HepG2 (cell line): ENCODE results near the gene VIPR1. TPM values are rescaled to one million over a fixed set of nuclear protein-coding genes. Genes with fewer than 3 reads are reported as not detected.

Source experiments
- ATAC-seq: fragments of 200-7000 bp; cut with Tn5 transposase; 3 replicates; pipeline ENCODE4 v1.9.1; 2020; ENCODE audit warnings: mild to moderate bottlenecking, moderate library complexity
- BruUV-seq: library from RNA; stranded (reverse); fragments of 400-500 nt; replicated peaks from 2 replicates; lab custom pipeline; 2021; lab: Mats Ljungman, UMichigan
- CTCF ChIA-PET: fragments of 300-600 bp; formaldehyde crosslinking; extraction: SDS; loops from one replicate; lab custom pipeline; 2021; ENCODE audit warnings: low total read pairs, inconsistent platforms, low intra/inter-chr PET ratio; lab: Yijun Ruan, JAX
- POLR2A ChIA-PET: fragments of 350-600 bp; sonication (Branson Sonifier 250); formaldehyde crosslinking; loops from one replicate; lab custom pipeline; 2020; ENCODE audit warnings: antibody characterized with exemption, inconsistent platforms; lab: Yijun Ruan, JAX
- DNase-seq: peaks from one replicate; pipeline ENCODE4 v3.0.0-alpha.2; 2015; ENCODE audit warnings: low spot score
- FAIRE-seq: peaks from 3 replicates; lab custom pipeline; 2011; peaks lifted over from hg19 to GRCh38; lab: Jason Lieb, UNC
- H2AFZ ChIP-seq: one replicate; pipeline ENCODE4 v1.6.1; 2011; ENCODE audit warnings: low read length, inconsistent platforms
- H3K27ac ChIP-seq: fragments of 300-600 bp; 3 replicates; pipeline ENCODE4 v1.8.0; 2011; ENCODE audit warnings: mixed run types, mild to moderate bottlenecking, mixed read lengths, low read length, inconsistent platforms; ENCODE audit not compliant: insufficient read depth; ENCODE audit errors: extremely low read length
- H3K27me3 ChIP-seq, 2 experiments: fragments of 200-600 bp in 1 of 2; 2 replicates in 1 of 2; 3 replicates in 1 of 2; pipeline versions ENCODE4 v1.6.0 to v1.8.0; 2011; ENCODE audit warnings: low read length in 2 of 2, mild to moderate bottlenecking in 2 of 2, moderate library complexity in 2 of 2, inconsistent platforms in 1 of 2; ENCODE audit not compliant: insufficient read depth in 2 of 2, control insufficient read depth in 1 of 2
- H3K36me3 ChIP-seq, 2 experiments: fragments of 200-600 bp in 1 of 2; replicated peaks in 1 of 2; 2 replicates in 1 of 2; 3 replicates in 1 of 2; pipeline versions ENCODE4 v1.5.1 to v1.8.0; 2011; ENCODE audit warnings: low read length in 2 of 2, inconsistent platforms in 1 of 2; ENCODE audit not compliant: insufficient read depth in 2 of 2, control insufficient read depth in 1 of 2
- H3K4me1 ChIP-seq: 2 replicates; pipeline ENCODE4 v1.5.1; 2012; ENCODE audit warnings: low read length, inconsistent platforms; ENCODE audit not compliant: insufficient read depth
- H3K4me2 ChIP-seq: 2 replicates; pipeline ENCODE4 v1.6.0; 2011; ENCODE audit warnings: low read depth, low read length, inconsistent platforms
- H3K4me3 ChIP-seq, 3 experiments: fragments of 200-600 bp in 1 of 3; sonication (generic), shearing (Covaris generic) in 1 of 3; replicated peaks in 1 of 3; 2 replicates each; pipeline ENCODE4 v1.5.1; 2011 to 2016; ENCODE audit warnings: low read length in 3 of 3, inconsistent platforms in 2 of 3, low read depth in 2 of 3, mild to moderate bottlenecking in 2 of 3, control low read depth in 1 of 3, mixed read lengths in 1 of 3; ENCODE audit not compliant: insufficient read depth in 1 of 3
- H3K79me2 ChIP-seq: one replicate; pipeline ENCODE4 v1.6.1; 2011; ENCODE audit warnings: low read length, inconsistent platforms; ENCODE audit not compliant: insufficient read depth
- H3K9ac ChIP-seq: 2 replicates; pipeline ENCODE4 v1.6.0; 2011; ENCODE audit warnings: mild to moderate bottlenecking, low read depth, low read length, inconsistent platforms; ENCODE audit not compliant: insufficient read depth
- H3K9me3 ChIP-seq: 2 replicates; pipeline ENCODE4 v1.5.1; 2012; ENCODE audit warnings: mild to moderate bottlenecking, low read length
- H4K20me1 ChIP-seq: 2 replicates; pipeline ENCODE4 v1.6.0; 2011; ENCODE audit warnings: inconsistent platforms, mild to moderate bottlenecking, low read length, moderate library complexity; ENCODE audit not compliant: insufficient read depth
- BCL3 ChIP-seq: sonication (generic); formaldehyde crosslinking; IDR thresholded peaks from 2 replicates; pipeline ENCODE4 v1.5.1; 2020; ENCODE audit warnings: mild to moderate bottlenecking, missing genetic modification reagents, moderate library complexity
- CTCF ChIP-seq: sonication (generic); formaldehyde crosslinking; IDR thresholded peaks from 2 replicates; pipeline ENCODE4 v1.5.0; 2020; ENCODE audit warnings: mild to moderate bottlenecking, missing genetic modification reagents, moderate library complexity
- HDAC1 ChIP-seq: sonication (generic); formaldehyde crosslinking; IDR thresholded peaks from 2 replicates; pipeline ENCODE4 v1.5.1; 2020; ENCODE audit warnings: mild to moderate bottlenecking, missing genetic modification reagents
- MNT ChIP-seq: fragments of 450-650 bp; IDR thresholded peaks from 2 replicates; pipeline ENCODE4 v1.6.1; 2016
- NFKBIZ ChIP-seq: IDR thresholded peaks from 2 replicates; pipeline ENCODE4 v1.6.1; 2018; ENCODE audit warnings: missing genetic modification reagents, missing compliant biosample characterization
- NR2C2 ChIP-seq: sonication (generic); formaldehyde crosslinking; IDR thresholded peaks from 2 replicates; pipeline ENCODE4 v1.4.0; 2020; ENCODE audit warnings: missing genetic modification reagents, mild to moderate bottlenecking, moderate library complexity, borderline replicate concordance
- ZNF747 ChIP-seq: sonication (generic); formaldehyde crosslinking; IDR thresholded peaks from 2 replicates; pipeline ENCODE4 v1.8.1; 2023; ENCODE audit warnings: missing genetic modification reagents, mild to moderate bottlenecking, borderline replicate concordance
- ZNF891 ChIP-seq: sonication (generic); formaldehyde crosslinking; IDR thresholded peaks from 2 replicates; pipeline ENCODE4 v1.5.0; 2020; ENCODE audit warnings: mild to moderate bottlenecking, missing genetic modification reagents
- whole genome bisulfite sequencing: methylation state at CpG from one replicate; pipeline ENCODE4 v1.1.6; 2017; ENCODE audit warnings: low lambda C conversion rate; 5-methylcytosine and 5-hydroxymethylcytosine counted together
- in situ Hi-C: cut with HindIII; loops from 2 replicates; pipeline ENCODE4 v1.10.0; 2017; ENCODE audit warnings: low pct_unique_long_range_greater_than_20kb; ENCODE audit not compliant: extremely low pct_ligation_motif_present
- intact Hi-C: fragments of 100-400 bp; cut with micrococcal nuclease; formaldehyde crosslinking; loops from one replicate; pipeline ENCODE4 v1.10.0; 2022; ENCODE audit not compliant: unreplicated experiment
- polyA plus RNA-seq, 8 experiments: library from polyadenylated mRNA; depleted of rRNA in 3 of 8; stranded (reverse) in 7 of 8; unstranded in 1 of 8; fragments of >200 nt; fragmentation: Illumina TruSeq in 4 of 8; extraction: Trizol in 4 of 8; gene quantifications; 2 replicates each; pipeline versions ENCODE4 v1.2.1 to v1.2.3, GENCODE V29; 2011 to 2016; ENCODE audit warnings: low read depth in 4 of 8, missing spikeins in 1 of 8, mixed read lengths in 1 of 8; ENCODE audit not compliant: insufficient read depth in 1 of 8
- total RNA-seq, 5 experiments: library from RNA; depleted of rRNA; stranded (reverse); fragments of >200 nt; fragmentation: Illumina TruSeq; extraction: Trizol; gene quantifications; 2 replicates each; pipeline ENCODE4 v1.2.3, GENCODE V29; 2016; ENCODE audit warnings: low read depth in 1 of 5
- TF ChIP-seq, protein P1 (sequence below): sonication (generic); formaldehyde crosslinking; IDR thresholded peaks from 2 replicates; pipeline ENCODE4 v1.4.0; 2020; ENCODE audit warnings: missing genetic modification reagents

Gene VIPR1
- total and polyA plus RNA-seq, 2 of the 13 experiments (the other 11 are each of a cell fraction or from before 2014, with no cell fraction given): 0.04 to 0.11 TPM

- no peaks in the 10 kb centered on the region for H3K4me1 ChIP-seq
- CTCF ChIA-PET: no interaction called here
- no peaks in the 10 kb centered on the region for H3K27me3 ChIP-seq
- no peaks in the 10 kb centered on the region for H4K20me1 ChIP-seq
- no peak overlapping the region for H3K4me2 ChIP-seq
- no peaks in the 10 kb centered on the region for H3K9me3 ChIP-seq
- no peak overlapping the region for H3K9ac ChIP-seq
- H3K79me2 ChIP-seq: no peaks in the 10 kb centered on the region
- POLR2A ChIA-PET: no interaction called here
- BruUV-seq: no TSS peak
- H3K27ac ChIP-seq: no peak overlapping the region
- no peak for TF ChIP-seq BCL3 (CRISPR knock-in tag)
- TF ChIP-seq CTCF: peak; percentile 11; the same call in 1 of the 2 replicates
- TF ChIP-seq MNT: peak; percentile 96
- no peak for TF ChIP-seq NFKBIZ (CRISPR knock-in tag)
- TF ChIP-seq NR2C2 (CRISPR knock-in tag): no peak
- TF ChIP-seq HDAC1 (CRISPR knock-in tag): no peak
- TF ChIP-seq ZNF747 (CRISPR knock-in tag): no peak
- no peak for TF ChIP-seq ZNF891 (CRISPR knock-in tag)
- TF ChIP-seq, protein P1, sequence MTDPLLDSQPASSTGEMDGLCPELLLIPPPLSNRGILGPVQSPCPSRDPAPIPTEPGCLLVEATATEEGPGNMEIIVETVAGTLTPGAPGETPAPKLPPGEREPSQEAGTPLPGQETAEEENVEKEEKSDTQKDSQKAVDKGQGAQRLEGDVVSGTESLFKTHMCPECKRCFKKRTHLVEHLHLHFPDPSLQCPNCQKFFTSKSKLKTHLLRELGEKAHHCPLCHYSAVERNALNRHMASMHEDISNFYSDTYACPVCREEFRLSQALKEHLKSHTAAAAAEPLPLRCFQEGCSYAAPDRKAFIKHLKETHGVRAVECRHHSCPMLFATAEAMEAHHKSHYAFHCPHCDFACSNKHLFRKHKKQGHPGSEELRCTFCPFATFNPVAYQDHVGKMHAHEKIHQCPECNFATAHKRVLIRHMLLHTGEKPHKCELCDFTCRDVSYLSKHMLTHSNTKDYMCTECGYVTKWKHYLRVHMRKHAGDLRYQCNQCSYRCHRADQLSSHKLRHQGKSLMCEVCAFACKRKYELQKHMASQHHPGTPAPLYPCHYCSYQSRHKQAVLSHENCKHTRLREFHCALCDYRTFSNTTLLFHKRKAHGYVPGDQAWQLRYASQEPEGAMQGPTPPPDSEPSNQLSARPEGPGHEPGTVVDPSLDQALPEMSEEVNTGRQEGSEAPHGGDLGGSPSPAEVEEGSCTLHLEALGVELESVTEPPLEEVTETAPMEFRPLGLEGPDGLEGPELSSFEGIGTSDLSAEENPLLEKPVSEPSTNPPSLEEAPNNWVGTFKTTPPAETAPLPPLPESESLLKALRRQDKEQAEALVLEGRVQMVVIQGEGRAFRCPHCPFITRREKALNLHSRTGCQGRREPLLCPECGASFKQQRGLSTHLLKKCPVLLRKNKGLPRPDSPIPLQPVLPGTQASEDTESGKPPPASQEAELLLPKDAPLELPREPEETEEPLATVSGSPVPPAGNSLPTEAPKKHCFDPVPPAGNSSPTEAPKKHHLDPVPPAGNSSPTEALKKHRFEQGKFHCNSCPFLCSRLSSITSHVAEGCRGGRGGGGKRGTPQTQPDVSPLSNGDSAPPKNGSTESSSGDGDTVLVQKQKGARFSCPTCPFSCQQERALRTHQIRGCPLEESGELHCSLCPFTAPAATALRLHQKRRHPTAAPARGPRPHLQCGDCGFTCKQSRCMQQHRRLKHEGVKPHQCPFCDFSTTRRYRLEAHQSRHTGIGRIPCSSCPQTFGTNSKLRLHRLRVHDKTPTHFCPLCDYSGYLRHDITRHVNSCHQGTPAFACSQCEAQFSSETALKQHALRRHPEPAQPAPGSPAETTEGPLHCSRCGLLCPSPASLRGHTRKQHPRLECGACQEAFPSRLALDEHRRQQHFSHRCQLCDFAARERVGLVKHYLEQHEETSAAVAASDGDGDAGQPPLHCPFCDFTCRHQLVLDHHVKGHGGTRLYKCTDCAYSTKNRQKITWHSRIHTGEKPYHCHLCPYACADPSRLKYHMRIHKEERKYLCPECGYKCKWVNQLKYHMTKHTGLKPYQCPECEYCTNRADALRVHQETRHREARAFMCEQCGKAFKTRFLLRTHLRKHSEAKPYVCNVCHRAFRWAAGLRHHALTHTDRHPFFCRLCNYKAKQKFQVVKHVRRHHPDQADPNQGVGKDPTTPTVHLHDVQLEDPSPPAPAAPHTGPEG (CRISPR knock-in tag): no peak
- intact Hi-C loops: no loop called here
- WGBS: 71% methylated on average over 2 of the region's 3 CpGs
- no peak overlapping the region for H3K4me3 ChIP-seq
- peaks cover 8 to 68% of the 10 kb centered on the region in 2 experiments for H3K36me3 ChIP-seq
- no peak for DNase-seq
- FAIRE-seq: no peak
- in situ Hi-C loops: no loop called here
- no peak overlapping the region for H2AFZ ChIP-seq
- ATAC-seq: no peak
Observed at GRCh38 chr3:42562047-42562907, 59.8 kb downstream of the VIPR1 start.
